ENCODE measurements around the gene POLR2J.
A peak's percentile ranks its signal among the peaks of the same experiment; 100 is the strongest.
"Not testable (repeated sequence)": the region's sequence is repeated elsewhere in the genome, so short reads cannot be mapped to it uniquely, and the experiment has no call there.

Gene POLR2J

DNA sequence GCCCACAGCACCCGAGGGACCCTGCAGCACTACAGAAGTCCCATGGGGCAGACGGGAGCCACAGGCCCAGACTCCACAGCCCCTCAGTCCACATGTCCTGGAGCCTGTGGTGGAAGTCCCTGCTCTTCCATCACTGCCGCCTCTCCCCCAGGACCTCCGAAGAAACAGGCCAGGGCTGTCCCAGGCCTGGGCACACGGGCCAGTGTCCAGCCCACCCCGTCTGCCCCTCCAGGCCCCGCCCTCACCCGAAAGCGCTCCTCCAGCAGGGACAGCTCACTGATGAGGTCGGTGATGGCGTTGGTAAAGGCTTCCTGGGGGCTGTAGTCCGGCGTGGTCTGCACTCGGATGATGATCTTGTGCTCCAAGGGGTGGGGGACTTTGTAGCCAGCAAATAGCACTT is 4.6 kb downstream of the POLR2J start:
- not testable (repeated sequence) for H3K27ac Mint-ChIP-seq; H3K4me1 Mint-ChIP-seq (ENCODE audit: low read depth); H3K27me3 Mint-ChIP-seq; H3K4me3 Mint-ChIP-seq; H3K9me3 Mint-ChIP-seq; DNase-seq
- peaks cover 44% of the 10 kb centered on the region for H3K36me3 Mint-ChIP-seq (ENCODE audit: low read depth)

- peaks cover 1% of the 10 kb centered on the region for H3K4me1 Mint-ChIP-seq (ENCODE audit: low read depth)
- no peaks in the 10 kb centered on the region for H3K27me3 Mint-ChIP-seq
- H3K27ac Mint-ChIP-seq, result peak overlapping the region; percentile 55
- DNase-seq, result no peak
- no peaks in the 10 kb centered on the region for H3K9me3 Mint-ChIP-seq
- H3K36me3 Mint-ChIP-seq (ENCODE audit: low read depth), result peaks cover 48% of the 10 kb centered on the region
- H3K4me3 Mint-ChIP-seq, result no peak overlapping the region
Measured at GRCh38 chr7:102473271-102473991, 5.3 kb downstream of the POLR2J start.

GRCh38 chr7:102472126-102473041 is 6.3 kb downstream of the POLR2J start:
- Mint-ChIP-seq H3K9me3 (no peaks in the 10 kb centered on the region), H3K4me1 (ENCODE audit: low read depth) (peaks cover 1% of the 10 kb centered on the region), H3K27ac (peak overlapping the region; percentile 57), H3K27me3 (no peaks in the 10 kb centered on the region), H3K4me3 (no peak overlapping the region), H3K36me3 (ENCODE audit: low read depth) (peaks cover 56% of the 10 kb centered on the region)
- no peak for DNase-seq

DNA sequence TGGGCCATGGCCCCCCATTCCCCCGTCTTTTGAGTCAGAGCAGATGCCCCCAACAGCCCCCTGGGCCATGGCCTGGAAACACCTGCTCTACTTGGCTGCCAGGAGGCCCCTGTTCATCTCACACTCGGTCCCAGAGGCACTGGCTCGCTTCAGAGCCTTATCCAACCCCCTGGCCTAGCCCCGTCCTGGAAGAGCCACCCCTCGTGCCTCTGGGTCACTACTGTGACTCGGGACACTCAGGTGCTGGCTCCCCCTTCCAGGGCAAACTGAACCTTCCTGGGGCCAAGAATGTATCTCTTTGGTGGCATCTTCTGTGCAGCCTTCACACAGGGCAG is 7.0 kb downstream of the POLR2J start:
- DNase-seq, result no peak
- peak overlapping the region; percentile 57 for H3K27ac Mint-ChIP-seq
- H3K9me3 Mint-ChIP-seq, result no peaks in the 10 kb centered on the region
- H3K4me3 Mint-ChIP-seq, result no peak overlapping the region
- H3K4me1 Mint-ChIP-seq (ENCODE audit: low read depth), result peaks cover 7% of the 10 kb centered on the region
- H3K36me3 Mint-ChIP-seq (ENCODE audit: low read depth), result peaks cover 61% of the 10 kb centered on the region
- no peaks in the 10 kb centered on the region for H3K27me3 Mint-ChIP-seq

DNA sequence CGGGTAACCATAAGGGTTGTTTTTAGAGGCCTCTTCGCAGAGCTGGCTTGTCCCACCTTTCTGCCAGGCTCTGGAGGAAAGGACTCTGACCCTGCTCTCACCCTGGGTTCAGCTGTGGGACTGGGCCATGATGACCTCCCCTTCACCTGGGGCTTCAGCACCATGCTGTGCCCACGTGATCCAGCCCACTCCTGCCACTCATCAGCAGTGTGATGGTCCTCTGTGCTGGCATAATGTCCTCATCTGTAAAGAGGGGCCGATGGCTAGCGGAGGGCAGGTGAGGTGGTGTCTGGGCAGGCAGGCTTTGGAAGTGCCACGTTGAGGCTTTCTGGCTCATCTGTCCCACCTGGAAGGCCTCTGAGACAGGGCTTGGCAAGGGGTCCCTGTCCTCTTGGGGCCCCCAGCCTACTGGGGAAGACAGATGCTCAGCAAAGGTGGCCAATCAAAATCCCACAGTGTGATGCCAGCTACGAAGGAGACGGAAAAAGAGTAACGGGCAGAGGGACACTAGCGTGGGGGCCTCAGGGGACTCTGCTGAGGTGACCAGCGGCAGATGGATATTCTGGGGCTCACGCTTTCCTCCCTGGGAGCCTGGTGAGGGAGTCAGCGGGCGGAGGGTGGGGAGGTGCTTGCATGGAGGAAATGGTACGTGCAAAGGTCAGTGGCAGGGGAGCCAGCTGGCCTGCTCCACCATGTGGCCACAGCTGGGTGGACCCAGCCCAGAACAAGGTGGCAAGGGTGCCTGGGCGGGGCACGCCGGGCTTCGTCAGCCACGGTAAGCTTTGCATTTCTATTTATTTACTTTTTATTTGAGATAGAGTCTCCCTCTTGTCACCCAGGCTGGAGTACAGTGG is 8.5 kb downstream of the POLR2J start:
- Mint-ChIP-seq H3K36me3 (ENCODE audit: low read depth) (peaks cover 64% of the 10 kb centered on the region), H3K4me1 (ENCODE audit: low read depth) (peaks cover 20% of the 10 kb centered on the region), H3K4me3 (no peak overlapping the region), H3K9me3 (no peaks in the 10 kb centered on the region), H3K27ac (peak overlapping the region; percentile 38), H3K27me3 (no peaks in the 10 kb centered on the region)
- DNase-seq, result no peak

DNA sequence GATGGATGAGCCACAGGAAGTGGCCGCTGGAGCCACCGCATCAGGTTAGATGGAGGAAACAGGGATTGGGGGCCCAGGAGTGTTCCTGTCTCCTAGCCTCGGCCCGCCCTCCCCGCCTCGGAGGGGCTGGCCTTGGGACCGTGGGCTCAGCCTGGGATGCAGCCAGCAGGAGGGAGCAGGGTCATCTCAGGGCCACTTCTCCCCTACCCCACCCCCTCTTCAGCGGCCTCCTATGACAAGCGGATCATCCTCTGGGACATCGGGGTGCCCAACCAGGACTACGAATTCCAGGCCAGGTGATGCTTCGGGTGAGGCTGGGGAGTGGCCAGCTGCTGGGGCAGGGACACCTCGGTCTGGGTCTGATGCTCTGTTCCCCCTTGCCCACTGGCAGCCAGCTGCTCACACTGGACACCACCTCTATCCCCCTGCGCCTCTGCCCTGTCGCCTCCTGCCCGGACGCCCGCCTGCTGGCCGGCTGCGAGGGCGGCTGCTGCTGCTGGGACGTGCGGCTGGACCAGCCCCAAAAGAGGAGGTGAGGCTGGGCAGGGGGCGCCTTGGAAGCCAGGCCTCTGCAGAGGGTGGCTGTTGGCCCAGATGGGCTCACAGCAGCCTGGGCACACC is 9.3 kb downstream of the POLR2J start:
- H3K4me1 Mint-ChIP-seq (ENCODE audit: low read depth), result peaks cover 20% of the 10 kb centered on the region
- H3K27me3 Mint-ChIP-seq, result no peaks in the 10 kb centered on the region
- H3K27ac Mint-ChIP-seq, result no peak overlapping the region
- H3K4me3 Mint-ChIP-seq, result no peak overlapping the region
- DNase-seq, result no peak
- peaks cover 65% of the 10 kb centered on the region for H3K36me3 Mint-ChIP-seq (ENCODE audit: low read depth)
- no peaks in the 10 kb centered on the region for H3K9me3 Mint-ChIP-seq

DNA sequence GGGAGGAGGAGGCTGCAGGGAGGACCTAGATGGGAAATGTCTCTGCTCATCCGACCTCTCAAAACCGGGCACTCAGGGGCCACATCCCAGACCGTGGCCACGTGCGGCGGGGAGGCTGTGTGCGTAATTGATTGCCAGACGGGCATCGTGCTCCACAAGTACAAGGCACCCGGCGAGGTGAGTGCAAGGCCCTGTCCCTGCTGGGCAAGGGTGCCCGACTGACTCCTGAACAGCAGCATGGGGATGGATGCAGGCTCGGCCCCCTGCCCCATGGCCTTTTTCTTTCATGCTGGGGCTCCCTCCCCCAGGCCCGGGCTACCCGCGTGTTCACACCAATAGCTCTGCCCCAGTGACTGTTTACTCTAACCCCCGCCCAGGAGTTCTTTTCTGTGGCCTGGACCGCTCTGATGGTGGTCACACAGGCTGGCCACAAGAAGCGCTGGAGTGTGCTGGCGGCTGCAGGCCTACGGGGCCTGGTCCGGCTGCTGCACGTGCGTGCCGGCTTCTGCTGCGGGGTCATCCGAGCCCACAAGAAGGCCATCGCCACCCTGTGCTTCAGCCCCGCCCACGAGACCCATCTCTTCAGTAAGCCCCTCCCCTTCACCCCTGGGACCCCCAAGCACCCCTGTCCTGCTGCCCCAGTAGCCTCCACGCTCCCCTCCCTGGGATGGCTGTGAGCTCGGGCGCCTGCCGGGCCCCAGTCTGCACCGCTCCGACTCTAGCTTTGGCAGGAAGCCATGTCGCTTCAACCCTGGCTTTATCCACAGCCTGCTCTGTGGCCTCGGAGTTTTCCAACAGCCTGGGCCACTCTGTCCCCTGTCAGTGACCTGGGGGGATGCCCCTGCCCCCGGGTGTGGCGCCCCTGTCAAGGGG is 10.0 kb downstream of the POLR2J start:
- Mint-ChIP-seq H3K36me3 (ENCODE audit: low read depth) (peaks cover 68% of the 10 kb centered on the region), H3K27me3 (no peaks in the 10 kb centered on the region), H3K4me3 (no peak overlapping the region), H3K9me3 (no peaks in the 10 kb centered on the region), H3K27ac (no peak overlapping the region), H3K4me1 (ENCODE audit: low read depth) (peaks cover 25% of the 10 kb centered on the region)
- DNase-seq, result peak; percentile 27

- H3K4me1 Mint-ChIP-seq (ENCODE audit: low read depth), result peaks cover 29% of the 10 kb centered on the region
- no peaks in the 10 kb centered on the region for H3K9me3 Mint-ChIP-seq
- H3K4me3 Mint-ChIP-seq, result no peak overlapping the region
- peaks cover 60% of the 10 kb centered on the region for H3K36me3 Mint-ChIP-seq (ENCODE audit: low read depth)
- DNase-seq, result peak; percentile 27
- H3K27ac Mint-ChIP-seq, result no peak overlapping the region
- no peaks in the 10 kb centered on the region for H3K27me3 Mint-ChIP-seq
Measured at GRCh38 chr7:102467581-102468477, 10.9 kb downstream of the POLR2J start.

- no peaks in the 10 kb centered on the region for H3K27me3 Mint-ChIP-seq
- peak overlapping the region; percentile 96 for H3K4me3 Mint-ChIP-seq
- peaks cover 57% of the 10 kb centered on the region for H3K36me3 Mint-ChIP-seq (ENCODE audit: low read depth)
- H3K27ac Mint-ChIP-seq, result peak overlapping the region; percentile 55
- no peak for DNase-seq
- H3K9me3 Mint-ChIP-seq, result no peaks in the 10 kb centered on the region
- H3K4me1 Mint-ChIP-seq (ENCODE audit: low read depth), result peaks cover 36% of the 10 kb centered on the region
Measured at GRCh38 chr7:102466097-102466496, 12.6 kb downstream of the POLR2J start.

- DNase-seq, result peak; percentile 98
- H3K4me3 Mint-ChIP-seq, result peak within 1 kb of the TSS; percentile 96
- H3K27ac Mint-ChIP-seq, result peak within 1 kb of the TSS; percentile 92
- H3K36me3 Mint-ChIP-seq (ENCODE audit: low read depth), result peaks cover 50% of the 10 kb centered on the region
- H3K9me3 Mint-ChIP-seq, result no peaks in the 10 kb centered on the region
- peaks cover 40% of the 10 kb centered on the region for H3K4me1 Mint-ChIP-seq (ENCODE audit: low read depth)
- no peaks in the 10 kb centered on the region for H3K27me3 Mint-ChIP-seq
Measured at GRCh38 chr7:102464577-102465280, 14.0 kb downstream of the POLR2J start, which contains the start of the genes ALKBH4 and LRWD1. Gene ALKBH4, minus strand, starts transcription at chr7:102464863. Its CDS starts 27 bp downstream, at chr7:102464836. Gene LRWD1, plus strand, starts transcription at chr7:102464984. Its CDS starts 97 bp downstream, at chr7:102465081.

- no peaks in the 10 kb centered on the region for H3K9me3 Mint-ChIP-seq
- peaks cover 40% of the 10 kb centered on the region for H3K4me1 Mint-ChIP-seq (ENCODE audit: low read depth)
- DNase-seq, result no peak
- H3K27ac Mint-ChIP-seq, result peak overlapping the region; percentile 92
- H3K27me3 Mint-ChIP-seq, result no peaks in the 10 kb centered on the region
- peaks cover 52% of the 10 kb centered on the region for H3K36me3 Mint-ChIP-seq (ENCODE audit: low read depth)
- peak overlapping the region; percentile 96 for H3K4me3 Mint-ChIP-seq
Measured at GRCh38 chr7:102463841-102464576, 14.7 kb downstream of the POLR2J start.

Data from activated T-cell treated with anti-CD3 and anti-CD28 coated beads, Interleukin-2, amount 50 U/mL, for 24 hours (primary cell).